ENCODE data around the gene TTC22.

TTC22 gene

GRCh38 chr1:54833121-54833520 lies 32.0 kb upstream of the TTC22 start:
- TF ChIP-seq CTCF (IDR thresholded peaks at IDR 0.05) (no peak), ZFX (IDR thresholded peaks at IDR 0.05; ENCODE audit: borderline replicate concordance) (no peak)
- no peak overlapping the region for H3K27ac ChIP-seq

DNA sequence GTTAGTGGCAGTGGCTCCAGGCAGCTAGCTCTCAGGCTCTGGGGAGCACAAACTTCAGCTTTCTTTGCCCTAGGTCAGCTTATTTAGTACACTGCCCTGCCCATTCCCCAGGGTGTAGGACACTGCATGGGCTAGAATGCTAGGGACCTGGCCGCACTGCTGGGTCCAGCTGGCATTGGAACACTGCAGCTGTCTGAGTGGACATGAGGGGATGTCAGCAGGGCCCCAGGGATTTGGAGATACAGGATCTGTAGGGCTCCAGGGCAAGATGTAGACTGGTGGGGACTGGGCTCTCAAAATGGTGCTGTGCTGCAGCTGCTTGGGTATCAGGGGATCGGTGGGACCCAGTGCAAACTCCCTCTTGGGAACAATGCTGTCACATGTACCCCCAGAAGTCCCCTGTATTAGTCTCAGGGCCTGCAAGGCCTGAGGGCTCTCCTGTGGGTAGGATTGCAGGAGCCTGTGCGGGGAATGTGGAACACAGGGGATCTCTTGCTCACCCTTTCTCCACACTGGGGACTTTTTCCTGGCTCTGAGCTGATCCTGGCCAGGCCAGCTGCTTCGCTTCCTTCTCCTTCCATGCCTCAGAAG lies 25.2 kb upstream of the TTC22 start:
- no peak for TF ChIP-seq CTCF (IDR thresholded peaks at IDR 0.05)
- TF ChIP-seq ZFX (IDR thresholded peaks at IDR 0.05; ENCODE audit: borderline replicate concordance), result no peak
- H3K27ac ChIP-seq, result no peak overlapping the region

DNA sequence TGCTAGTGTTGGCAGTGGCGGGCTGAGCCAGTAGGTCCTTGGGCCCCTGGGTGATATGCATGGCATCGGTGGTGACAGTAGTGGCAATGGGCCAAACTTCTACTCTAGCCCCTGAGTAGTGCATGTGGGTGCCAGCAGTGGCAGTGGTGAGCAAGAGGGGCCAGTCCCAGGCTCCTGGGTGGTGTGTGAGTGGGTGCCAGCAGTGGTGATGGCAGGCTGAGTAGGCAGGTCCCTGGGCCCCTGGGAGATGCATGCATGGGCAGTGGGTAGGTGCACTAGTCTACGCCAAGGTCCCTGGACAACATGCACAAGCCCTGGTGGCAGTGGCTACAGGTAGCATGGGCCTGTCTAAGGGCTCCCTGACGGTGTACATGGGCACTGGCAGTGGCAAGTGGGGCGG lies 24.6 kb upstream of the TTC22 start:
- TF ChIP-seq CTCF (IDR thresholded peaks at IDR 0.05) (no peak), ZFX (IDR thresholded peaks at IDR 0.05; ENCODE audit: borderline replicate concordance) (no peak)
- H3K27ac ChIP-seq, result no peak overlapping the region

GRCh38 chr1:54823670-54824069 lies 22.5 kb upstream of the TTC22 start:
- TF ChIP-seq ZFX (IDR thresholded peaks at IDR 0.05; ENCODE audit: borderline replicate concordance) (no peak), CTCF (IDR thresholded peaks at IDR 0.05) (no peak)
- H3K27ac ChIP-seq, result no peak overlapping the region

GRCh38 chr1:54819733-54820132 lies 18.6 kb upstream of the TTC22 start:
- TF ChIP-seq ZFX (IDR thresholded peaks at IDR 0.05; ENCODE audit: borderline replicate concordance) (no peak), CTCF (IDR thresholded peaks at IDR 0.05) (no peak)
- H3K27ac ChIP-seq, result no peak overlapping the region

- no peak overlapping the region for H3K27ac ChIP-seq
- TF ChIP-seq ZFX (IDR thresholded peaks at IDR 0.05; ENCODE audit: borderline replicate concordance) (no peak), CTCF (IDR thresholded peaks at IDR 0.05) (no peak)
These were observed 18.0 kb upstream of the TTC22 start for GRCh38 chr1:54819195-54819536.

GRCh38 chr1:54818461-54819194 lies 17.5 kb upstream of the TTC22 start:
- no peak overlapping the region for H3K27ac ChIP-seq
- TF ChIP-seq CTCF (IDR thresholded peaks at IDR 0.05) (no peak), ZFX (IDR thresholded peaks at IDR 0.05; ENCODE audit: borderline replicate concordance) (no peak)
